GM18520 (cell line): ENCODE measurements around the gene JMJD4.
"Not testable (repeated sequence)": the region's sequence is repeated elsewhere in the genome, so short reads cannot be mapped to it uniquely, and the experiment has no call there.

Source experiments
- ATAC-seq: cut with Tn5 transposase; IDR thresholded peaks from one replicate; pipeline ENCODE4 v1.9.1; 2021; ENCODE audit not compliant: unreplicated experiment

Gene JMJD4

DNA sequence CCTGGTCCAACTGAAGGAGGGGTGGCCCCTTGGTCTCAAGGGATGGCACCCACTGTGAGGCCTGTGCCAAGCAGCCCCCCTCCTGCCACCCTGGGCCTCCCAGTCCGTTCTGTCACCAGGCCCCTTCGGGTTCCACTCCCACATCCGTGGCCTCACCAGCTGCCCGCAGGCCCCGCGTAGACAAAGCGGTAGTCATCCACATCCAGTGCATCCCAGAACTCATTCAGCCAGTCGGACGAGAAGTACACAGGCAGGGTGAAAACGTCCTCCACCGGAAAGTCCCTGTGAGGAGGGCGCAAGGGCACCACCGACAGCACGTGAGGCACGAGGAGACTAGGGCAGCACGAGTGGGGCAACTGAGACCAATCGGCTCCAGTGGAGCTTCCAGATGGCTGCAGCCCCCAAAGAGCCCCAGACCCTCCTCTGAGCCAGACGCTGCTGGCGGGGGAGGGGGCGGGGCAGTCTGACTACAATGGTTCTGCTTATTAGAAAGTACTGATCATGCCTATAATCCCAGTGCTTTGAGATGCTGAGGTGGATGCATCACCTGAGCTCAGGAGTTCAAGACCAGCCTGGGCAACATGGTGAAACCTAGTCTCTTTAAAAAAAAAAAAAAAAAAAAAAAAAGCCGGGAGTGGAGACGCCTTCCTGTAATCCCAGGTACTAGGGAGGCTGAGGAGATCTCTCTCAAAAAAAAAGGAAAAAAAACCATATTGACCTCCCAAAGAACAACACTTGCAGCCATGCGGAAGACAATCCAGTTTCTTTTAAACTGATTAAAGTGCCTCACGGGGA, 1.2 kb downstream of the JMJD4 start:
- no peak for ATAC-seq

DNA sequence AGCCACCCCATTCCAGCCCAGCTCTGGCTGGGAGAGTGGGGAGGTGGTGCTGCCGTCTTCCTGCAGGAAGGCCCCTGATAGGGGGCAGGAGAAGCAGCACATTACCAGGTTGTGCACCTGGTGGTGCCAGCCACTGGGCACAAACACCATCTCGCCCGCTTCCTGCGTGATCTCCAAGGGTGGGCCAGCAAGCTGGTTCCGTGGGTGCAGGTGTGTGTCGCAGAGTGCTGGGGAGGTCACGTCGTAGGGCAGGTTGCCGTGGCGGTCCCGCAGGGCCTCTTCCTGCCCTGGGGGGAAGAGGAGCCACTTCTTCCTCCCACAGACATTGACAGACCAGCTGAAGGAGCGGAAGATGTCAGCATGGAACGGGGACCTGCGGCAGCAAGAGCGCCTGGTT, 1.8 kb downstream of the JMJD4 start:
- no peak for ATAC-seq

DNA sequence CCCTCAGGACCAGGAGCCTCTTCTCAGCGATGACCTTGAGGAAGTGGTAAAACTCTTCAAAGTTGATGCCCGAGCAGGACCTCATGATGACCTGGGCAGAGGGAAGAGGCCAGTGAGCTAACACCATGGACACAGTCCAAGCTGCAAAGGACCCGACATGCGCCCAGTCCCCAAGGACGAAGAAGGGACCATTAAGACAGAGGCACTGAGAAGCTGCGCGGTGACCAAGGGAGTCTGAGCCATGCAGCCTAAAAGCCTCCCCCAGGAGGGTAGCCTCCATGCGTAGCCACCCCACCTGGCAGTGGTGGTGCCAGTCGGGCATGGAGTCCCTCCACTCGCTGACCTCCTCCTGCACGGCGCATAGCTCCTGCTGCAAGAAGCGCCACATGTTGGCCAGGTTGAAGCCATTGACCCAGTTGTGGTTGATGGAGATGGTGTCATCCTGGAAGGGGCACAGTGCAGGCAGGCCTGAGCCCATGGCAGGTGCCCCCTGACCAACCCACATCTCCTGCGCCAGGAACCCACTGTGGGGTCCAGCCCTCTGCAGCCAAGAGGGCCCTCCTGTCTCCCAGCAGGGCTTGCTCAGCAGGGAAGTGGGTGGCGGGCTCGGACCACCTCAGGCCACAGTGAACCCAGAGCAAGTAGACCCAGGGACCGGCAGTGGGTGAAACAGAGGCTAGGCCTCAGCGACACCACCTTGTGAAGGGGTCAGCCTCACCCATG, 2.4 kb downstream of the JMJD4 start:
- no peak for ATAC-seq

GRCh38 chr1:227731696-227732585, 3.2 kb downstream of the JMJD4 start:
- no peak for ATAC-seq

DNA sequence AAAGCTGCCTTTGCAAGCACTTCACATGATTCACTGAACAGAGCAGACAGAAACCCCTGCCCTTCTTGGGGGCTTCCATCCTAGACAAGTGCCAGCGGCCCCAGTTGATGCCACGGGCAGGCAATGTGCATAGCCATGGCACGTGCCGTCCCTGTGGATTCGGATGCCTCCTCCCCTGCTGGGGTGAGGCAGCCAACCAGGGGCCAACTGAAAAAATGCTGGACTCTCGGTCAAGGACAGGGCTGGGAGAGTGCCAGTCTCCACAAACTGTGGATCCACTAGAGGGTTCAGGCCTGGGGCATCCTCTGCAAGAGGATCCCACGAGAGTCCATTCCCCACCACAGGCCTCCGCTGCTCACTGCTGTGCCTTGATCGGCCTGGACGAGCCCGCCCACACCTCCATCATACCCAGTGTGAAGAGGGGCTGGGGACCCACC, 3.8 kb downstream of the JMJD4 start:
- ATAC-seq, result no peak

DNA sequence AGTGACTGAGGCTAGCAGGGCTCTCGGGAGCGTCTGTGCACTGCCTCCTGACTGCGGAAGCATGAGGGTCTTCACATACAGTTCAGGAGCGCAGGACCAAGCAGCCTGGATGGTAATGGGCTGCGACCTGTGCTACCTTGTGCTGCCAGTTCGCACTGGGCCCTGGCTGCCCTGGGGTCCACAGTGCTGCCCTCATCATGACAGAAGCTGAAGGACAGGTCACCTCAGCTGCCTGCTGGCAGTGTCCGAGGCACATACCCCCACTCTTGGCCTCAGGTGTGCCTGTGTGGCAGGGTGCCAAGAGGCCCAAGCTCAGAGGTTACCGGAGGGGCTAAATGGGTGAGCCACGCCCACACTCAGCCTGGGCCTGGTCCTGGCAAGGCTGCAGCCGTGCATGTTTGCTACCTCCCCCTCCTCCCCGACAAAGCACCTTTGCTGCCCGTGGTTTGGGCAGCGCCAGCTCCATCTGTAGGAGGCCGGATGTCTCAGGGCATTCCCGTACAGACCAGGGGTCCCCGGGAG, 4.4 kb downstream of the JMJD4 start:
- ATAC-seq, result no peak

DNA sequence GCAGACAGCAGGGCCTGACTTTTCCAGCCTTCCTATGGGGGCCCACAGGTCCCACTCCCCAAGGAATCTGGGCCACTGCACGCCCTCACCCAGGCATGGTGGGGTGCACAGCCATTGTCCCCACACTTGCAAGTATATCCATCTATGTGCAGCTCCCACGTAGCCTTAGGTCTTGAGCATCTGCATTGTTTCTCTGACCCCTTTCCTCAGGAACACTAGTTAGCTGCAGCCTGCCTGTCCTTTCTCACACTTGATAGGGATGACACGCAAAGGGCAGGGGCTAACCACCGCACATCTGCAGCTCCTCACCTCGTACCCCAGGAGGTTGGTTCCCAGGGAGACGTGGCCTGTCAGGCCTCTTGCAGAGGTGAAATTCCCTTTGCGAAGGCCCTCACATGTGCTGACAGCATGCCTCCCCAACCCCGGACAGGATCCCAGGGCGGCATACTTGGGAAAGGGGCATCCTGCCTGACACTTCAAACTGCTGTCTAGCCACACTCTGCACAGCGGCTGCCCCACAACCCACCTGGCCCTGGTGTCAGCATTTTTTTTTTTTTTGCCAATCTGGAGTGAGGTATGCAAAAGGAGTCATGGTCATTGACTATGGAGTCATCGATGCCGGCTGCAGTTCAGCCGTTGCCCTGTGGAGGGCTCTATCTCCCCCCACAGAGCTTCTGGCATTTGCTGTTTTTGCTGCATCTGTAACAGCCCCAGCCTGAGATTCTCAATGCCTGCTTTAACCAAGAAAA, 5.0 kb downstream of the JMJD4 start:
- ATAC-seq, result no peak

DNA sequence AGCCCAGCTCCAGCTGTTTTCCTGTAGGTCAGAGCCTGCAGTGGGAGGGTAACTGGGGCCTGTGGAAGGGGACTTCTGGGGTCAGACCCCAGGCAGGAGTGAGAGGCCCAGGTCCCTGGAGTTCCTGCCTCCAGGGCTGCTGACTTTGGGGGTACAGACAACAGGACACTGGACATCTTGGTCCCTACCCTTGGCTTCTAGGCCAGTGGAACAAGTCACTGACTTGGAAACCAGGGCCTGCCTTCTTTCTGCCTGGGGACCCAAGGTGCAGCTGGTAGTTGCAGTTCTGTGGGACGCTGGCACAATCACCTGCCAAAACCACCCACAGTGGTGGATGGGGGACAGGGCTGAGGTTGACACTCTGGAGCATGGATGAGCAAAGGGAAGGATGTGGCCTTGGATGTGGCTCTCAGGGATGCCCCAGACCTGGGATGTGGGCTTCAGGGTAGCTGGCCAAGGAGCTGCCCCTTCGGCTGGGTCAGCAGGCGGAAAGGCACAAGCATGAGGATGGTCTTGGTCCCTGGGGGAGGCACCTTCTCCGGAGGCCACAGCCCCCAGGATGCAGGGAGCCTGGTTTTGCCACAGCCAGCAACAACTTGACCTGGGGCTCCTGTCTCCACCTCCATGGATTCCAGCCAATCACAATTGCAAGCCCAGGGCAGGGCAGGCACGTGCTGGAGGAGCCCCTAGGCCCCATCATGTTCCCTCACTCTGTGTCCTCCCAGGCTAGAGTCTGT, 5.8 kb downstream of the JMJD4 start:
- ATAC-seq, result no peak

DNA sequence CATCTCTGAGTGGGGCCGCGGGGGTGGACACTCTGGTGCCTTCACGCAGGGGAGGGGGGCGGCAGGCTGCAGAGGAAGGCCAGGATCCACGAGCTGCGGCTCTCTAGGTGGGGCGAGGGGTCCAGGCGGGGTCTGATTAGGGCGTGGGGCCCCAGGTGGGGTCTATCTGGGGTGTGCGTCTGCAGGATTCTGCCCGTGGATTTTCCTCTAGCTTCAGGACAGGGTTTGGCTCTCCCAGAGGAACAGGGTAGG, 6.3 kb downstream of the JMJD4 start:
- no peak for ATAC-seq

- ATAC-seq, result no peak
Measured at GRCh38 chr1:227728059-227728891, 6.8 kb downstream of the JMJD4 start.

GRCh38 chr1:227726924-227727599, 8.0 kb downstream of the JMJD4 start:
- ATAC-seq, result no peak

DNA sequence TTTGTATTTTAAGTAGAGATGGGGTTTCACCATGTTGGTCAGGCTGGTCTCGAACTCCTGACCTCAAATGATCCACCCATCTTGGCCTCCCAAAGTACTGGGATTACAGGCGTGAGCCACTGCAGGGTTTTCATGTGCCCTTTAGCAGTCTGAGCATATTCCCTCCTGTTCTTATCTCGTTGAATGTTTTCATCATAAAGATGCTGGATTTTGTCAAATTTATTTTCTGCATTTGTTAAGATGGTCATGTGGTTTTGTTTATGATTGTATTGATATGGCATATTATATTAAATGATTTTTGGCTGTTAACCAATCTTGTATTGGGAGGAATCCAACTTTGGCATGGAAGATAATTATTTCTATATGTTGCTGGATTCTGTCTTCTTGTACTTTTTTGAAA, 8.8 kb downstream of the JMJD4 start:
- no peak for ATAC-seq

DNA sequence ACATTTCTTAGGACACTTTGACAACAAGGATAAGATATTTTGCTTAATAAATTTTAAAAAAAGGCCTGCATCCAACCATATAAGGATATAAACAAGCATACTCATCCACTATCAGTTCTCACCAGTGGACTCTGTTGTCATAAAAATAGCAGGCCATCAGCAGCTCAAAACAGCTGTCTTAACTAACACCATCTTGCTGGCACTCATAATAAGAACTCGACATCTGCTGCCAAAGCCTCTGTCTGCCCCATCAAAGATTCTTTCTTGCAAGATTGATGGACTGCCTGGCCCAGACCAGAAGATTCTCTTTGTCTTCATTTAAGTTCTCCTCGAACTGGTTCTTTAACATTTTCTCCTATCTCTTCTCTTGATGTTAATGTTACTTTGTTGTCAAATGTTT, 10.1 kb downstream of the JMJD4 start:
- no peak for ATAC-seq

- no peak for ATAC-seq
Measured at GRCh38 chr1:227723474-227723873, 11.6 kb downstream of the JMJD4 start.

DNA sequence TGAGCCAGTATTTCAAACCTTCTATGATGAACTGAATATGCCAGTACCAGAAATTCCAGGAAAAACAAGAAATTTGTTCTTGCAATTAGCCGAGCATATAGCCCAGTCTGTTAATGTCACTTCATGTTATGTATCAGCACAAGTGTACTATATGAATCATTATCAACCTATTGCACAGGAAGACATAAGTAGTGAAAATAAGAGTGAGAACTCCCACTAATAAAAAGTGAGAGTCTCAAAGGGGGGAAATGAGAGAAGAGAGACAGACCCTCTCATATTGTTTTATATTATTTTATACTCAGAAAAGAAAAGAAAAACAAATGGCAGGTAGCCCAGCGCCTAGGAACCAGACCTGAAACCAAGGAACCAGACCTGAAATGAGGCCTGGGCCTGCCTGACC, 16.2 kb downstream of the JMJD4 start:
- no peak for ATAC-seq

- ATAC-seq, result no peak
Measured at GRCh38 chr1:227712648-227713047, 22.5 kb downstream of the JMJD4 start.

DNA sequence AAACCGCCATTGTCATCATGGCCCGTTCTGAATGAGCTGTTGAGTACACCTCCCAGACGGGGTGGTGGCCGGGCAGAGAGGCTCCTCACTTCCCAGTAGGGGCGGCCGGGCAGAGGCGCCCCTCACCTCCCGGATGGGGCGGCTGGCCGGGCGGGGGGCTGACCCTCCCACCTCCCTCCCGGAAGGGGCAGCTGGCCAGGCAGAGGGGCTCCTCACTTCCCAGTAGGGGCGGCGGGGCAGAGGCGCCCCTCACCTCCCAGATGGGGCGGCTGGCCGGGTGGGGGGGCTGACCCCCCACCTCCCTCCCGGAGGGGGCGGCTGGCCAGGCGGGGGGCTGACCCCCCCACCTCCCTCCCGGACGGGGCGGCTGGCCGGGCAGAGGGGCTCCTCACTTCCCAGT, 24.6 kb downstream of the JMJD4 start:
- ATAC-seq, result not testable (repeated sequence)

- ATAC-seq, result no peak
Measured at GRCh38 chr1:227709451-227709850, 25.7 kb downstream of the JMJD4 start.

- no peak for ATAC-seq
Measured at GRCh38 chr1:227707846-227708245, 27.3 kb downstream of the JMJD4 start.
